Urothelium cell line (cell line): Measurements from ENCODE around the gene PDS5A.
"Not testable (repeated sequence)": the region's sequence is repeated elsewhere in the genome, so short reads cannot be mapped to it uniquely, and the experiment has no call there.

Experiments
- DNase-seq: peaks from one replicate; pipeline ENCODE4 v3.0.0; 2011; ENCODE audit warnings: low spot score, mixed read lengths
- FAIRE-seq: peaks from 2 replicates; lab custom pipeline; 2011; peaks lifted over from hg19 to GRCh38; lab: Jason Lieb, UNC

Gene PDS5A

GRCh38 chr4:39970671-39971640 is 6.8 kb downstream of the PDS5A start:
- DNase-seq = no peak
- no peak for FAIRE-seq

- no peak for FAIRE-seq
- DNase-seq = no peak
These were observed 14.1 kb downstream of the PDS5A start for GRCh38 chr4:39963656-39964055.

DNA sequence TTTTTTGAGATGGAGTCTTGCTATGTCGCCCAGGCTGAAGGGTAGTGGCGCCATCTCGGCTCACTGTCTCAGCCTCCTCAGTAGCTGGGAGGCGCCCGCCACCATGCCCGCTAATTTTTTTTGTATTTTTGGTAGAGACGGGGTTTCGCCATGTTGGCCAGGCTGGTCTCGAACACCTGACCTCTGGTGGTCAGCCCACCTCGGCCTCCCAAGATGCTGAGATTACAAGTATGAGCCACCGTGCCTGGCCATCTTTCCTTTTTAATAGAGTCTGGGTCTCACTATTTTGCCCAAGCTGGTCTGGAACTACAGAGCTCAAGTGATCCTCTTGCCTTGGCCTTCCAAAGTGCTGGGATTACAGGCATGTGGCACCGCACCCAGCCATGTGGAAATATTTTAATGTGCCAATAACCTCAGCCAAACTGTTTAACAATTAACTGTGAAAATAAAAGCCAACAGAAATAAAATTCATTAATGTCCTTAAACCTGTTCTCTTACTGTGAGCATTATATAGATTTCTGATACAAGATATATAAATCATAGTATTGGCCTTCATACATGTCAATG is 16.3 kb downstream of the PDS5A start:
- FAIRE-seq (no peak), DNase-seq (no peak)

GRCh38 chr4:39950861-39951481 is 26.7 kb downstream of the PDS5A start:
- DNase-seq (no peak), FAIRE-seq (no peak)

GRCh38 chr4:39947963-39948362 is 29.7 kb downstream of the PDS5A start:
- no peak for DNase-seq
- FAIRE-seq = no peak

- DNase-seq (no peak), FAIRE-seq (no peak)
These were observed 30.3 kb downstream of the PDS5A start for GRCh38 chr4:39947417-39947816.

GRCh38 chr4:39944245-39944644 is 33.5 kb downstream of the PDS5A start:
- FAIRE-seq, DNase-seq: not testable (repeated sequence)

GRCh38 chr4:39942507-39942906 is 35.2 kb downstream of the PDS5A start:
- no peak for FAIRE-seq

GRCh38 chr4:39941682-39942217 is 36.0 kb downstream of the PDS5A start:
- DNase-seq (no peak), FAIRE-seq (no peak)

More at GRCh38 chr4:39942507-39942906, 35.2 kb downstream of the PDS5A start:
- DNase-seq = no peak

DNA sequence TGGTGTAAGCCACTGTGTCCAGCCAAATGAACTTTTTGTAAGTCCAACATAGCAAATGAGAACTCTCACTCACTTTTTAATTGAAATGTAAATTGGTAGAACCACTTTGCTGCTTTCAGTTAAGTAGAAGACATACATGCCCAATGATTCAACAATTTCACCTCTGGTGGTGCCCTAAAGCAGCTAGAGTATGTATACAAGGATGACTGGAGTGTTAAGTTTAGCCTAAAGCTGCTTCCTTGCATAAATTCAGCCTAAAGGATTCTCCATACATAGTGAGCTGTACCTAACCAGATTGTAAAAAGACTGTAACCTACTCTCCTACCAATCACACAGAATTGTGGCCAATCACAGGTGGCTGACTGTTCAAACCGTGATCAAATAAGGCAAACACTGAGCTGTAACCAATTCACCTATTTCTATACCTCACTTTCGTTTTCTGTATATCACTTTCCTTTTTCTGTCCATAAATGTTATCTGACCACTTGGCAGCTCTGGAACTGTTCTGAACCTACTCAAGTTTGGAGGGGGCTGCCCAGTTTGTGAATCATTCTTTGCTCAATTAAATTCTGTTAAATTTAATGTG is 39.9 kb downstream of the PDS5A start:
- FAIRE-seq (no peak), DNase-seq (no peak)

DNA sequence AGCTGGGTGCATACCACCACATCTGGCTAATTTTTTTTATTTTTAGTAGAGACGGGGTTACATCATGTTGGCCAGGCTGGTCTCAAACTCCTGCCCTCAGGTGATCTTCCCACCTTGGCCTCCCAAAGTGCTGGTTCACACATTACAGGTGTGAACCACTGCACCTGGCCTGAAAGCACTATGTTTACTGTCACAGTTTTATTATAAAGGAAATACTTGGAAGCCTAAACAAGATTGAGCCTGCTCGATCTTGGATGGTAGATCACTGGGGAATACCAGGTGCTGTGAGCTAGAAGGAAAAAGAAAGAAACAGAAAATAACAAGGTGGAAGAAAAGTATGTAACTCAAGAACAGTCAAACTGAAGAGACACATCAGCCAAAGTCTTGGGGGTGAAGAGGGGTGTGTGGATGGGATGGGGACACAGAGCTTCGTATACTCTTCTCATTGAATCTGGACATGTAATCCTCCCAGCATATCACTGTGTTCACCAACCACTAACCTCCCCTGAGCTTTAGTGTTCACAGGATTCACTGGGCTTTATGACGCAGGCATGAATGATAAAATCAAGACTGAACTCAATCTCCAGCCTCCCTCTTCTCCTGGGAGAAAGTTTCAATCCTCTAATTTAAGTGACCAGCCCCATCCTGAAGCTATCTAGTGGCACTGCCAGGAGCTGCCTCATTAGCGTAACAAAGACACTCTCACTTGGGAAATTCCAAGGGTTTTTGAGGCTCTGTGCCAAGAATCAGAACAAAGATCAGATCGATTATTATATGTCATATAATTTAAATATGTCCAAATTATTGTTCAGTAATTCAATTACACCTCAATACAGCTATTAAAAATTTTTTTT is 40.9 kb downstream of the PDS5A start:
- no peak for DNase-seq
- no peak for FAIRE-seq

DNA sequence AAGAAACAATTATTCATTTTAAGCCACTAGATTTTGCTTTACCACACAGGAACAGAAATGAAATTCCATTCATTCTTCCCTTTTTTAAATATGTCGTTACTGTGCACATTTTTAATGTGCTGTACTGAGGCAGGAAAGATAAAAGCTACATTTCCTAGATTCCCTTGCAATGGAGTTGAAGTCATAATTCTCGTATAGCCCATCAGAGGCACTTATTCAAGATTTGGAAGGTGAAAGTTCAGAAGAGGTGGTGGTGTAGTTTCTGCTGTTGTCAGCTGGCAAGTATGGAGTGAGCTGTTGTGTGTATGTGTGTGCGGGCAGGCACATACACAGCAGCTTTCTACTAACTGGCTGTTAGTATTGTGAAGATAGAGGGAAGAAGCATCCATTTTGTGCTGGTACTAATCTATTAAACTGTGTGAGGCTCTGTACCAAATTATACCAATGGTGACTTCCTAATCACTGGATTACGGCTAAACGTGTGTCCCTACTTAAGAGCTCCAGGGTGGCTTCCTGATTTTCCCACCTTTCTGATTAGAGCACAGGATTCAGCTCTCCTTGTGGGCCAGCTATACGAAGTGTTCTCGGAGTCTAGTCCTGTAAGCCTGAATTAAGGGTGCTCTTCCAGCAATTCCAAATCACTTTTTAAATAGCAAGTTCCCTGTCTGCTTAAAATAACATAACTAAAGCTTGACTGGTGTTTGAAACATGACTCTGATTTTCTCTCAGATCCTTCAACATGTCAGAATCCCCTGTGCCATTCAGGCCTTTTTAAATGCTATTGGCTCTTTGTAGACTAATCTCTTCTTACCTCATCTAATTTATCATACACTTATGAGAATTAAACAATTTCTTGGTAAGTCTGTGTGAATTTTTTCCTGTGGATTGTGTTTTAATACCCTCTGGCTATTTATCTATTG is 43.8 kb downstream of the PDS5A start:
- FAIRE-seq (no peak), DNase-seq (no peak)

- FAIRE-seq (no peak), DNase-seq (no peak)
These were observed 44.8 kb downstream of the PDS5A start for GRCh38 chr4:39932776-39933402.

DNA sequence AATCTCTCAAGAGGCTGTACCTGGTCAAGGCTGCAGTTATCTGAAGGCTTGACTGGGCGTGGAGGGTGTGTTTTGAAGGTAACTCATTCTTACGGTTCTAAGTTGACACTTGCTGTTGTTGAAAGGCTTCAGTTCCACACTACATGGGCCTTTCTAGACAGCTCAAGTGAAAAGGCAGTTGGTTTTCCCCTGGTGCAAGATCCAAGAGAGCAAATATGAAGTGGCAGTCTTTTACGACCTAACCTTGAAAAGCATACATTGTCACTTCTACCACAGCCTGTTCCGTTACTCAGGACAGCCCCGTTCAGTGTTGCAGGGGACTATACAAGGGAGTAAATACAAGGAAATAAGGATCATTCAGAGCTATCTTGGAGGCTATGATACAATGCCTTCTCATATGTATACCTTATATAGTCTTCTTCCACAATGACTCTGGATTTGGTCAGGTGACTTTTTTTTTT is 46.2 kb downstream of the PDS5A start:
- DNase-seq (no peak), FAIRE-seq (no peak)

DNA sequence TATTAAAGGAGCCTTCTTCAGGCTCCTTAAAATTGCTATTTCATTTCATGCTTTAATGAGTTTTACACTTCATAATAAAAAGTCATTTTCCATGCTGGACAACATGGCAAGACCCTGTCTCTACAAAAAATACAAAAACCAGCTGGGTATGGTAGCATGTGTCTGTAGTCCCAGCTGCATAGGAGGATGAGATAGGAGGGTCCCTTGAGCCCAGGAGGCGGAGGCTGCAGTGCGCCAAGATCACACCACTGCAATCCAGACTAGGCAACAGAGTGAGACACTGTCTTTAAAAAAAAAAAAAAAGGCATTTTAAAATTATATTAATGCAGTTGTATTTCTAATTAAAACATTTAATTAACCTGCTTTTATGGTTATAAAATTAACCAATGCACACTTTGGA is 49.2 kb downstream of the PDS5A start:
- DNase-seq = no peak
- FAIRE-seq = no peak

- DNase-seq (no peak), FAIRE-seq (peak; percentile 17)
These were observed 53.7 kb downstream of the PDS5A start for GRCh38 chr4:39924014-39924413.

- FAIRE-seq (no peak), DNase-seq (no peak)
These were observed 55.3 kb downstream of the PDS5A start for GRCh38 chr4:39922399-39922798.

GRCh38 chr4:39913471-39913870 is 64.2 kb downstream of the PDS5A start:
- DNase-seq (no peak), FAIRE-seq (no peak)

GRCh38 chr4:39910064-39910463 is 67.6 kb downstream of the PDS5A start:
- FAIRE-seq (no peak), DNase-seq (no peak)
